T-cell (primary cell): ENCODE results near the gene SREK1. TPM values are rescaled to one million over a fixed set of nuclear protein-coding genes. Genes with fewer than 3 reads are reported as not detected.

Source experiments
- ATAC-seq, 4 experiments: fragments of 200-7000 bp in 3 of 4; fragments of 150-1000 bp in 1 of 4; cut with Tn5 transposase; replicated peaks in 1 of 4; 1 replicate in 3 of 4; 2 replicates in 1 of 4; pipeline ENCODE4 v1.10.0; 2021; ENCODE audit warnings: moderate library complexity in 3 of 4, mild to moderate bottlenecking in 2 of 4, moderate number of reproducible peaks in 1 of 4
- CTCF ChIA-PET, 2 donors: fragments of 300-600 bp; sonication (Branson Sonifier 250); formaldehyde crosslinking; loops; one replicate each; lab custom pipeline; 2022; ENCODE audit warnings: antibody characterized with exemption in 2 of 2; lab: Charles Lee
- POLR2A ChIA-PET, 2 donors: fragments of 300-600 bp; sonication (Branson Sonifier 250); formaldehyde crosslinking; loops; one replicate each; lab custom pipeline; 2022; ENCODE audit warnings: antibody characterized with exemption in 2 of 2; lab: Charles Lee
- DNase-seq, 35 experiments: peaks; one replicate each; pipeline versions ENCODE4 v3.0.0 to v3.0.0-alpha.2; 2013 to 2023
- H3K27ac ChIP-seq: one replicate; pipeline ENCODE4 v1.5.1; 2013; ENCODE audit warnings: low read length
- H3K27me3 ChIP-seq, 2 experiments: replicated peaks in 1 of 2; 1 replicate in 1 of 2; 2 replicates in 1 of 2; pipeline versions ENCODE4 v1.6.1 to v1.7.0; 2013; ENCODE audit warnings: low read length in 1 of 2, mixed read lengths in 1 of 2; ENCODE audit not compliant: control insufficient read depth in 2 of 2, insufficient read depth in 2 of 2; ENCODE audit errors: extremely low read depth in 1 of 2
- H3K36me3 ChIP-seq, 2 donors: 1 replicate in 1 of 2; 2 replicates in 1 of 2; pipeline versions ENCODE4 v1.6.1 to v1.7.0; 2013; ENCODE audit warnings: low read length in 1 of 2; ENCODE audit not compliant: control insufficient read depth in 2 of 2, insufficient read depth in 1 of 2; ENCODE audit errors: extremely low read depth in 1 of 2
- H3K4me1 ChIP-seq, 2 experiments: 1 replicate in 1 of 2; 2 replicates in 1 of 2; pipeline versions ENCODE4 v1.6.1 to v1.7.0; 2013; ENCODE audit warnings: low read length in 2 of 2, mixed read lengths in 1 of 2; ENCODE audit not compliant: insufficient read depth in 2 of 2, control insufficient read depth in 1 of 2; ENCODE audit errors: extremely low read depth in 1 of 2
- H3K4me3 ChIP-seq, 2 donors: 1 replicate in 1 of 2; 2 replicates in 1 of 2; pipeline versions ENCODE4 v1.5.1 to v1.7.0; 2013; ENCODE audit warnings: mild to moderate bottlenecking in 2 of 2, low read length in 1 of 2, moderate library complexity in 1 of 2; ENCODE audit not compliant: control insufficient read depth in 1 of 2; ENCODE audit errors: extremely low read depth in 1 of 2
- H3K9me3 ChIP-seq: 2 replicates; pipeline ENCODE4 v1.7.0; 2013
- H3K27ac Mint-ChIP-seq, 2 donors: one replicate each; pipeline ENCODE4 v1.8.0; 2020 to 2021; ENCODE audit warnings: mild to moderate bottlenecking in 2 of 2, mixed read lengths in 2 of 2
- H3K27me3 Mint-ChIP-seq, 2 donors: one replicate each; pipeline ENCODE4 v1.8.0; 2021 to 2022; ENCODE audit warnings: mixed read lengths in 2 of 2
- H3K36me3 Mint-ChIP-seq: one replicate; pipeline ENCODE4 v1.8.0; 2021; ENCODE audit warnings: mixed read lengths
- H3K4me1 Mint-ChIP-seq, 3 donors: one replicate each; pipeline ENCODE4 v1.8.0; 2020 to 2022; ENCODE audit warnings: mixed read lengths in 3 of 3, mild to moderate bottlenecking in 1 of 3
- H3K4me3 Mint-ChIP-seq, 3 donors: one replicate each; pipeline ENCODE4 v1.8.0; 2020 to 2022; ENCODE audit warnings: mild to moderate bottlenecking in 3 of 3, mixed read lengths in 3 of 3, moderate library complexity in 3 of 3
- H3K9me3 Mint-ChIP-seq, 3 donors: one replicate each; pipeline ENCODE4 v1.8.0; 2020 to 2022; ENCODE audit warnings: mixed read lengths in 3 of 3
- WGBS: methylation state at CpG from one replicate; pipeline ENCODE4 v1.1.5; 2013; ENCODE audit warnings: missing lambda C conversion rate; ENCODE audit not compliant: insufficient coverage; 5-methylcytosine and 5-hydroxymethylcytosine counted together
- total RNA-seq, 35 experiments: library from RNA in 6 of 35; stranded (reverse) in 6 of 35; fragments of 120-200 nt in 1 of 35; gene quantifications; one replicate each; pipeline versions ENCODE4 v1.2.1 to v1.2.4 and lab custom pipeline; 2013 to 2026

Gene SREK1
- total RNA-seq, 5 donors from 2014 or later (not counting 1 experiment from before 2014, with no cell fraction given) = 60.2 to 145 (median 67.1) TPM

GRCh38 chr5:66170195-66170919 is 26.3 kb downstream of the SREK1 start:
- H3K9me3 Mint-ChIP-seq = no peaks in the 10 kb centered on the region
- H3K4me3 Mint-ChIP-seq = no peak overlapping the region
- H3K4me1 Mint-ChIP-seq = peaks cover 31 to 43% (median 34%) of the 10 kb centered on the region in 3 donors
- DNase-seq (no peak), ATAC-seq (no peak)
- no peaks in the 10 kb centered on the region for H3K27me3 Mint-ChIP-seq
- Histone ChIP-seq H3K4me3 (no peak overlapping the region), H3K27me3 (no peaks in the 10 kb centered on the region), H3K9me3 (no peaks in the 10 kb centered on the region), H3K4me1 (peaks cover 0 to 25% of the 10 kb centered on the region in 2 experiments), H3K36me3 (peaks cover 0 to 47% of the 10 kb centered on the region in 2 donors), H3K27ac (peak overlapping the region; percentile 44)
- WGBS = 98% methylated on average over 6 of the region's 10 CpGs
- ChIA-PET CTCF (interaction anchor here (0.6 to 2.5 kb wide), 4 partner anchors 16 to 410 kb away, joined by 3 to 10 read pairs (median 4); no protein-coding TSS in a partner anchor), POLR2A (interaction anchor here (0.6 to 1.3 kb wide), 3 partner anchors 409 to 608 kb away, joined by 3 to 5 read pairs (median 5); no protein-coding TSS in a partner anchor)
- H3K36me3 Mint-ChIP-seq = peaks cover 39% of the 10 kb centered on the region
- peak overlapping the region; percentile 72 to 79 for H3K27ac Mint-ChIP-seq

- no peaks in the 10 kb centered on the region for H3K9me3 ChIP-seq
- H3K27ac Mint-ChIP-seq = peak overlapping the region in 1 of 2 donors; percentile 75
- peaks cover 0 to 42% of the 10 kb centered on the region in 2 donors for H3K36me3 ChIP-seq
- peak overlapping the region; percentile 44 for H3K27ac ChIP-seq
- ChIA-PET CTCF (interaction anchor here (0.6 to 2.5 kb wide), 11 partner anchors 13 to 677 kb away, joined by 3 to 10 read pairs (median 4); partner anchors contain the start of gene ERBIN (in 1 of the 2)), POLR2A (interaction anchor here in 1 of 2 donors (0.6 to 1.3 kb wide), 6 partner anchors 7 to 411 kb away, joined by 4 to 6 read pairs (median 4); partner anchors contain the start of gene SREK1)
- no peak overlapping the region for H3K4me3 ChIP-seq
- no peaks in the 10 kb centered on the region for H3K9me3 Mint-ChIP-seq
- peaks cover 26 to 36% (median 28%) of the 10 kb centered on the region in 3 donors for H3K4me1 Mint-ChIP-seq
- no peak overlapping the region for H3K4me3 Mint-ChIP-seq
- no CpG with 5 or more reads among the region's 6 CpGs for WGBS
- H3K27me3 ChIP-seq = no peaks in the 10 kb centered on the region
- peaks cover 40% of the 10 kb centered on the region for H3K36me3 Mint-ChIP-seq
- peak; percentile 1 to 84 (median 56) for DNase-seq
- ATAC-seq = peak; percentile 84 to 91 (median 87)
- H3K4me1 ChIP-seq = peaks cover 0 to 25% of the 10 kb centered on the region in 2 experiments
- H3K27me3 Mint-ChIP-seq = no peaks in the 10 kb centered on the region
These were observed 27.5 kb downstream of the SREK1 start for GRCh38 chr5:66171349-66172344.

- no peaks in the 10 kb centered on the region for H3K27me3 ChIP-seq
- DNase-seq (peak in 1 of 35 experiments; percentile 13), ATAC-seq (no peak)
- peaks cover 0 to 18% of the 10 kb centered on the region in 2 experiments for H3K4me1 ChIP-seq
- ChIA-PET POLR2A (no interaction called here), CTCF (no interaction called here)
- Mint-ChIP-seq H3K9me3 (no peaks in the 10 kb centered on the region), H3K27me3 (no peaks in the 10 kb centered on the region), H3K27ac (no peak overlapping the region), H3K4me3 (no peak overlapping the region), H3K36me3 (peaks cover 61% of the 10 kb centered on the region), H3K4me1 (peaks cover 24 to 29% (median 29%) of the 10 kb centered on the region in 3 donors)
- H3K9me3 ChIP-seq = no peaks in the 10 kb centered on the region
- H3K27ac ChIP-seq = no peak overlapping the region
- H3K4me3 ChIP-seq = no peak overlapping the region
- peaks cover 0 to 52% of the 10 kb centered on the region in 2 donors for H3K36me3 ChIP-seq
- no CpG with 5 or more reads among the region's 3 CpGs for WGBS
These were observed 30.2 kb downstream of the SREK1 start for GRCh38 chr5:66174338-66174737.

GRCh38 chr5:66178799-66179198 is 34.7 kb downstream of the SREK1 start:
- Mint-ChIP-seq H3K36me3 (peaks cover 62% of the 10 kb centered on the region), H3K27me3 (no peaks in the 10 kb centered on the region), H3K4me1 (peaks cover 2 to 5% (median 2%) of the 10 kb centered on the region in 3 donors), H3K27ac (no peak overlapping the region), H3K4me3 (no peak overlapping the region), H3K9me3 (no peaks in the 10 kb centered on the region)
- POLR2A ChIA-PET = no interaction called here
- CTCF ChIA-PET = no interaction called here
- no CpG with 5 or more reads among the region's 1 CpG for WGBS
- H3K4me1 ChIP-seq = no peaks in the 10 kb centered on the region
- no peaks in the 10 kb centered on the region for H3K9me3 ChIP-seq
- no peaks in the 10 kb centered on the region for H3K27me3 ChIP-seq
- H3K27ac ChIP-seq = no peak overlapping the region
- ATAC-seq = no peak
- no peak overlapping the region for H3K4me3 ChIP-seq
- H3K36me3 ChIP-seq = peaks cover 0 to 48% of the 10 kb centered on the region in 2 donors
- DNase-seq = no peak

- Mint-ChIP-seq H3K27ac (no peak overlapping the region), H3K9me3 (no peaks in the 10 kb centered on the region), H3K4me3 (no peak overlapping the region), H3K4me1 (peaks cover 2 to 4% (median 2%) of the 10 kb centered on the region in 3 donors), H3K36me3 (peaks cover 59% of the 10 kb centered on the region), H3K27me3 (no peaks in the 10 kb centered on the region)
- ATAC-seq = no peak
- POLR2A ChIA-PET = no interaction called here
- Histone ChIP-seq H3K36me3 (peaks cover 0 to 45% of the 10 kb centered on the region in 2 donors), H3K4me3 (no peak overlapping the region), H3K27me3 (no peaks in the 10 kb centered on the region), H3K27ac (no peak overlapping the region), H3K9me3 (no peaks in the 10 kb centered on the region), H3K4me1 (no peaks in the 10 kb centered on the region)
- DNase-seq = no peak
- CTCF ChIA-PET = no interaction called here
- WGBS = no CpG with 5 or more reads among the region's 1 CpG
These were observed 35.4 kb downstream of the SREK1 start for GRCh38 chr5:66179297-66180051.
